GM19328 (cell line): ENCODE measurements around the gene SERPINH1.

Experiments used
- ATAC-seq: cut with Tn5 transposase; IDR thresholded peaks from one replicate; pipeline ENCODE4 v1.9.1; 2021; ENCODE audit warnings: mild to moderate bottlenecking, moderate library complexity; ENCODE audit not compliant: unreplicated experiment

SERPINH1 gene

GRCh38 chr11:75594211-75594610 is 32.2 kb downstream of the SERPINH1 start:
- ATAC-seq: no peak

DNA sequence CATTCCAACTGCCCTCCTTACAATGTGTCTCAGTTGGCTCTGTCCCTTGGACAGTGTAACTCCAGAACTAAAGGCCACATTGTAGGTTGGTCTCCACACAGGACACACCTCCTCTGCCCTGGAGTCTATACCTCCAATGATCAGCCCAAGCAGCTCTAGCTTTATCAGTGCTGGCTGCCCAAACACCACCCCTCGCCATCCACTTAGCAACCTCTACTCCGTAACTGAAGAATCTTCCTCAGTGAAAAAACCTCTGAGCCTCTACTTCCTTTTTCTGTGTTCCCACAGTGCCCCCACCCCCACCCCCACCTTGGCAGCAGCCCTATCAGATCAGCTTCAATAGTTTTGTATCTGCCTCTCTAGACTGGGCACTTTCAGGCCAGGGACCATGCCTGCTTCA is 33.4 kb downstream of the SERPINH1 start:
- no peak for ATAC-seq

GRCh38 chr11:75596914-75597313 is 34.9 kb downstream of the SERPINH1 start:
- no peak for ATAC-seq

DNA sequence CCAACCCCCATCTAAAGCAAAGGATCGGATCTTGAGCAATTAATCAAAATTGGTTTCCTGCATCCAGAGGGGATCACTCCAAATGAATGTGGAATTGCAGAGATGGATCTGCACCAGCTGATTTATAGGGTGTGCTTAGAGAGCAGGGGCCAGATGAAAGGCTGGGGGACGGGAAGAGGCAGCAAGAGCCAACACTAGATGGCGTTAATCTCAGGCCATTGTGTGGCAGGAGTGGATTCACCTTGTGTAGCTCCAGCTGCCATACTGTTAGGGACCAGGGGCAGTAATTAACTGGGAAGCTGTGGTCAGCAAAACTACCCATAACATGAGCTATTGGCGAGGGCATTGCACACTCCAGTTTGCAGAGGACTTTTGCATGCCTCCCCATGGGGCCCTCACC is 35.6 kb downstream of the SERPINH1 start:
- ATAC-seq: no peak

- ATAC-seq: no peak
Observed at GRCh38 chr11:75598264-75598663, 36.2 kb downstream of the SERPINH1 start.

GRCh38 chr11:75598900-75599299 is 36.8 kb downstream of the SERPINH1 start:
- no peak for ATAC-seq

DNA sequence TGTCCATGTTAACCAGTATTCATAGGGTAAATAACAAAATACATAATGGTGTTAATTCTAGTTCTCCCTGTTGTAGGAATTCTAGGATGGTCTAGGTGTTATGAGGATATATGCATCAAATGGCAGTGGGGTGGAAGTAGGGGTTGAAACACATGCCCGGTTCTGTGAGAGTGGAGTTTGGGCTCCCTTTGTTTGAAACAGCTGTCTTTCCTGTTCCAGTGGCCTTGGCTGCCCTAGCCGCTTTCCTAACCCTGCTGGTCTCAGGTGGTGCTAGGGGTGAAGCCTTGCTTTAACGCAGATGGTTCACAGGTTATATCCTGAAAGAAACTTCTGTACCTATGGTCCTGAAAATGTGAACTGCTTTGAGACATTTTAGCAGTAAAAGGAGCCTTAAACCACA is 38.3 kb downstream of the SERPINH1 start:
- ATAC-seq: no peak

- ATAC-seq: no peak
Observed at GRCh38 chr11:75601494-75601893, 39.4 kb downstream of the SERPINH1 start.

DNA sequence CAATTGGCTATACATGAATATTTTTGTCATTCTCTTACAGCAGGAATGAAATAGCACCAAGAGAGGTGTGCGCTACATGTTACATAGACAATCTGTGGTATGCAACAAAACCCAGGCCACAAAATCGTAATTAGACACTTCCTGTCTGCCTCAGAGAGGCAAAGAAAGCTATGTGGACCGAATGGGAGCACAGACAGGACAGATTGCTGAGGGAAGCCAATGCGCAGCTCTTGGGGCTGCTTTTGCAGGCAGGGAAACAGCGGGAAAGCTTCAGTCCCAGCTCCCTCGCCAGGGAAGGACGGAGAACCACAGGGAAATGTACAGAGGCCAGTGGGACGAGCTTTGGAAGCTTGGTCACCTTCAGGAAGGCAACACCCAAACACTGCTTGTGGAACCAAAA is 40.9 kb downstream of the SERPINH1 start:
- no peak for ATAC-seq

DNA sequence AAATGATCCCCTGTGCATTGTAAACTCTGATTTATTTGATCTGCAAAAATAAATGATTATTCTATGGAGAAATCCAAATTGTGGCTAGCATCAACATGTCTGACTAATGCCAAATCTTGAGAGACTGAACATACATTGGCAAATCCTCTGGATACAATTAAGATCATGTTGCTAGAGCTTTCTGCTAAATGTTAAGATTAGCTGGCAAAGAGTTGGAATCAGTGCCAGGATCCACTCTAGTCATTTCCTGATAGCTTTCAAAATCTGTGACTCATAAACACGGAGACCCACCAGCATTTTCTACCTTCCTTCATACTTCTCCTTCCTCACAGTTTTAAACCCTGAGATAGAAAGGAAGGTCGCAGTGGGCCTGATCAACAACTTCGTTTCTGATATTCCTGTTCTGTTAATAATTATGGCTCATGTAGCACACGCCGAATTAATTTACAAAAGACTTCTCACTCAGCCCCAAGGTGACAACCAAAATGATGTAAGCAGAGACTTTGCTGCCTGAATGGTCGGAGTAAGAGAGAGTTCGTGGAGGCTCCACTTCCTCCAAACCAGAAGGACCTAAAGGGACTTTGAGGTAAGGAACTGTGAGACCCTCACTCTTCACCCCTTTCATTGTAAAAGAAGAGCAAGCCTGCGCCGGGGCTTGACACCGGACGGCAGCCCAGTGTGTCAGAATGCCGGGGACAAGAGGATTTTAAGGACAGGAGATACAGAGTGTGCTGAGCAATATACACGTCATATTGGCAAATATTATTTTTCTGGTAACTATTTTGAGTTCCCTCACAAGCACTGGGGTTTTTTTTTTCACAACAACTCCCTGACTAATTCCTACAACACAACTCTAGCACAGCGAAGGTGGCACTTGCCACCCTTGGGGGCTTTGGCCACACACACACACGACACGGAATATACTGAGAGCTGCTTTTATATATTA is 42.0 kb downstream of the SERPINH1 start:
- no peak for ATAC-seq

DNA sequence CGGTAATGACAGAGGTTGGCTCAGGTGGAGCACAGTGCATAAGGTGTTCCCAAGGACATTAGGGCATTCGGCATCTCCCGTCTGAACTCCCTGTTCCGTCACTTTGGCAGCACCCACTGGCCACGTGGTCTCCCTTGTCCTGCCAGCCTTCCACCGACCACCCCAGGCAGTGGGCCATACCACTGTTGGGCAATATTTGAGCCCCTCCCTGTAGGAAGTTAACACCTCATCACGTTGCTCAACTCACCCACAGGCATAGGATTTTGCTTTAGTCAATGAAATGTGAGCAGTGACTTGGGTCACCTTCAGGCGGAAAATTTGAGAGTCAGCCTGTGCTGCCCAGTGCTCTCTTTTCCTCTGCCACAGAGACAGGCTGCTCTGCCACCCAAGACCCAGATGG is 44.0 kb downstream of the SERPINH1 start:
- no peak for ATAC-seq

DNA sequence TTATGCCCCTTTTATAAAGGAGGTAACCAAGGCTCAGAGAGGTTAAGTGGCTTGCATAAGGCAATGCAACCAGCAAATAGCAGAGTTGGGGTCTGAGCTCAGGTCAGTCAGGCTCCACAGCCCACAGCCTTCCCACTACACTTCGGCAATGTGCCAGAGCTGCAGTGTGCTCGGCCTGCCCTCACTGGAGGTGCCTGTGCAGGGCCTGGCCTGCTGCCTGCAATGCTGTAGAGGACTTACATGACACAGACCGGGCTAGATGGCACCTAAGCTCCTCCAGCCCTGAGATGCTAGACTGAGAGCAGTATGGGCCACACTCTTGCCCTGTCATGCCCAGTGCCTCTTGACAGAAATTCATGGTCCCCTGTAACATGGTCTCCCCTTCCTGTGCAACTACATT is 49.8 kb downstream of the SERPINH1 start:
- no peak for ATAC-seq

- ATAC-seq: no peak
Observed at GRCh38 chr11:75615751-75616150, 53.7 kb downstream of the SERPINH1 start.

GRCh38 chr11:75616281-75616680 is 54.2 kb downstream of the SERPINH1 start:
- no peak for ATAC-seq
